ENCODE results near the gene STPG1.

GRCh38 chr1:24425441-24425840, 11.9 kb upstream of the STPG1 start:
- TF ChIP-seq, protein P1, sequence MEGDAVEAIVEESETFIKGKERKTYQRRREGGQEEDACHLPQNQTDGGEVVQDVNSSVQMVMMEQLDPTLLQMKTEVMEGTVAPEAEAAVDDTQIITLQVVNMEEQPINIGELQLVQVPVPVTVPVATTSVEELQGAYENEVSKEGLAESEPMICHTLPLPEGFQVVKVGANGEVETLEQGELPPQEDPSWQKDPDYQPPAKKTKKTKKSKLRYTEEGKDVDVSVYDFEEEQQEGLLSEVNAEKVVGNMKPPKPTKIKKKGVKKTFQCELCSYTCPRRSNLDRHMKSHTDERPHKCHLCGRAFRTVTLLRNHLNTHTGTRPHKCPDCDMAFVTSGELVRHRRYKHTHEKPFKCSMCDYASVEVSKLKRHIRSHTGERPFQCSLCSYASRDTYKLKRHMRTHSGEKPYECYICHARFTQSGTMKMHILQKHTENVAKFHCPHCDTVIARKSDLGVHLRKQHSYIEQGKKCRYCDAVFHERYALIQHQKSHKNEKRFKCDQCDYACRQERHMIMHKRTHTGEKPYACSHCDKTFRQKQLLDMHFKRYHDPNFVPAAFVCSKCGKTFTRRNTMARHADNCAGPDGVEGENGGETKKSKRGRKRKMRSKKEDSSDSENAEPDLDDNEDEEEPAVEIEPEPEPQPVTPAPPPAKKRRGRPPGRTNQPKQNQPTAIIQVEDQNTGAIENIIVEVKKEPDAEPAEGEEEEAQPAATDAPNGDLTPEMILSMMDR (IDR thresholded peaks at IDR 0.05) = no peak
- no peak for TF ChIP-seq POLR2AphosphoS5 (IDR thresholded peaks at IDR 0.05)
